ENCODE measurements around the gene SH3BP1. TPM values are rescaled to one million over a fixed set of nuclear protein-coding genes. Genes with fewer than 3 reads are reported as not detected.
A peak's percentile ranks its signal among the peaks of the same experiment; 100 is the strongest.

SH3BP1 gene
- total and polyA plus RNA-seq, 2 of the 13 experiments (the other 11 are each of a cell fraction or from before 2014, with no cell fraction given) = 8.4 to 18.5 TPM

- no peak for TF ChIP-seq ZSCAN5A (CRISPR knock-in tag; IDR thresholded peaks at IDR 0.05; ENCODE audit: borderline replicate concordance)
- no peak for TF ChIP-seq AGO1 (IDR thresholded peaks at IDR 0.05; ENCODE audit: low read depth, low read length, poor library complexity, severe bottlenecking)
- TF ChIP-seq MAX (IDR thresholded peaks at IDR 0.05) = no peak; the same call in 1 of the 2 replicates
- TF ChIP-seq ZNF891 (CRISPR knock-in tag; IDR thresholded peaks at IDR 0.05) = no peak
- no peak for TF ChIP-seq ZNF703 (CRISPR knock-in tag; IDR thresholded peaks at IDR 0.05; ENCODE audit: borderline replicate concordance)
- TF ChIP-seq ZBTB49 (CRISPR knock-in tag; IDR thresholded peaks at IDR 0.05; ENCODE audit: borderline replicate concordance) = no peak
- TF ChIP-seq E2F5 (CRISPR knock-in tag; conservative IDR thresholded peaks at IDR 0.05) = peak; percentile 34; the same call in 1 of the 2 replicates
- no peak for TF ChIP-seq IRF2 (CRISPR knock-in tag; IDR thresholded peaks at IDR 0.05)
- no peak for TF ChIP-seq SP1 (IDR thresholded peaks at IDR 0.05)
- TF ChIP-seq SP1 (CRISPR knock-in tag; IDR thresholded peaks at IDR 0.05) = no peak
- no peak for TF ChIP-seq SRF (IDR thresholded peaks at IDR 0.05; ENCODE audit: low read depth, low read length)
- no peak for TF ChIP-seq FOXK2 (IDR thresholded peaks at IDR 0.05)
- TF ChIP-seq HOXA7 (CRISPR knock-in tag; IDR thresholded peaks at IDR 0.05) = no peak
- TF ChIP-seq RBFOX2 (IDR thresholded peaks at IDR 0.05; ENCODE audit: low read depth, low read length) = peak; percentile 62
- TF ChIP-seq ZNF18 (CRISPR knock-in tag; IDR thresholded peaks at IDR 0.05; ENCODE audit: insufficient replicate concordance) = no peak
- no peak for TF ChIP-seq RFX1 (IDR thresholded peaks at IDR 0.05)
- no peak for TF ChIP-seq ZKSCAN8 (CRISPR knock-in tag; IDR thresholded peaks at IDR 0.05; ENCODE audit: borderline replicate concordance)
- no peak for TF ChIP-seq RBM39 (IDR thresholded peaks at IDR 0.05; ENCODE audit: low read depth, low read length, poor library complexity, severe bottlenecking)
Measured at GRCh38 chr22:37639070-37639760, at the start of gene SH3BP1 (continued).

Data from HepG2 (cell line).